H1 (cell line): ENCODE results near the gene CAMK1. TPM values are rescaled to one million over a fixed set of nuclear protein-coding genes. Genes with fewer than 3 reads are reported as not detected.

Source experiments
- CTCF ChIA-PET: fragments of 300-600 bp; sonication (Branson Sonifier 250); formaldehyde crosslinking; loops from one replicate; lab custom pipeline; 2021; ENCODE audit not compliant: partially characterized antibody; lab: Charles Lee
- POLR2A ChIA-PET: fragments of 300-600 bp; sonication (Branson Sonifier 250); formaldehyde crosslinking; loops from one replicate; lab custom pipeline; 2021; ENCODE audit warnings: inconsistent platforms; ENCODE audit not compliant: partially characterized antibody; lab: Charles Lee
- DNase-seq, 2 experiments: peaks; one replicate each; pipeline versions ENCODE4 v3.0.0 to v3.0.0-alpha.2; 2010 to 2022; ENCODE audit warnings: low spot score in 2 of 2, low read depth in 1 of 2, mixed read lengths in 1 of 2
- FAIRE-seq: peaks from 2 replicates; lab custom pipeline; 2011; peaks lifted over from hg19 to GRCh38; lab: Jason Lieb, UNC
- H2AFZ ChIP-seq: 2 replicates; pipeline ENCODE4 v1.8.1; 2012; ENCODE audit warnings: low read length, inconsistent platforms
- H2AK5ac ChIP-seq: 2 replicates; pipeline ENCODE4 v1.6.1; 2013; ENCODE audit warnings: low read depth, low read length
- H2BK120ac ChIP-seq: replicated peaks from 2 replicates; pipeline ENCODE3; 2013; ENCODE audit warnings: low read depth, low read length, inconsistent platforms
- H2BK12ac ChIP-seq: 2 replicates; pipeline ENCODE4 v1.6.1; 2013; ENCODE audit warnings: low read depth, low read length
- H2BK15ac ChIP-seq: 2 replicates; pipeline ENCODE4 v1.6.1; 2013; ENCODE audit warnings: low read length
- H2BK20ac ChIP-seq: 2 replicates; pipeline ENCODE4 v1.6.1; 2013; ENCODE audit warnings: low read length
- H2BK5ac ChIP-seq: 2 replicates; pipeline ENCODE4 v1.6.1; 2013; ENCODE audit warnings: low read depth, low read length
- H3K14ac ChIP-seq: 2 replicates; pipeline ENCODE4 v1.6.1; 2013; ENCODE audit warnings: inconsistent platforms; ENCODE audit not compliant: insufficient read length
- H3K18ac ChIP-seq: 2 replicates; pipeline ENCODE4 v1.6.1; 2013; ENCODE audit warnings: low read length; ENCODE audit errors: extremely low read depth
- H3K23ac ChIP-seq: 2 replicates; pipeline ENCODE4 v1.6.1; 2013; ENCODE audit warnings: inconsistent platforms; ENCODE audit not compliant: insufficient read length
- H3K23me2 ChIP-seq: 2 replicates; pipeline ENCODE4 v1.6.1; 2013; ENCODE audit warnings: low read depth, low read length
- H3K27ac ChIP-seq: 2 replicates; pipeline ENCODE4 v1.6.1; 2011; ENCODE audit warnings: low read depth, low read length, inconsistent platforms
- H3K27me3 ChIP-seq, 4 experiments: replicated peaks in 1 of 4; 1 replicate in 1 of 4; 2 replicates in 3 of 4; pipeline versions ENCODE4 v1.6.1 to v1.8.1; 2011 to 2013; ENCODE audit warnings: low read length in 3 of 4, mild to moderate bottlenecking in 3 of 4, inconsistent platforms in 2 of 4, mixed read lengths in 2 of 4, moderate library complexity in 1 of 4; ENCODE audit not compliant: control insufficient read depth in 3 of 4, insufficient read depth in 3 of 4; ENCODE audit errors: extremely low read depth in 1 of 4
- H3K36me3 ChIP-seq, 4 experiments: 2 replicates each; pipeline versions ENCODE4 v1.6.1 to v1.8.1; 2011 to 2013; ENCODE audit warnings: mild to moderate bottlenecking in 4 of 4, low read length in 3 of 4, moderate library complexity in 2 of 4, control low read depth in 1 of 4, inconsistent platforms in 1 of 4; ENCODE audit not compliant: insufficient read depth in 4 of 4, control insufficient read depth in 2 of 4
- H3K4ac ChIP-seq: replicated peaks from 2 replicates; pipeline ENCODE3; 2013; ENCODE audit warnings: low read length, low read depth, mixed read lengths, inconsistent platforms; ENCODE audit not compliant: insufficient read length
- H3K4me1 ChIP-seq, 4 experiments: replicated peaks in 1 of 4; 1 replicate in 1 of 4; 2 replicates in 3 of 4; pipeline versions ENCODE4 v1.6.1 to v1.8.1; 2011 to 2013; ENCODE audit warnings: low read length in 3 of 4, inconsistent platforms in 2 of 4, mixed read lengths in 1 of 4; ENCODE audit not compliant: insufficient read depth in 4 of 4, control insufficient read depth in 3 of 4
- H3K4me2 ChIP-seq, 2 experiments: 2 replicates each; pipeline versions ENCODE4 v1.6.1 to v1.8.1; 2011 to 2013; ENCODE audit warnings: low read depth in 2 of 2, low read length in 2 of 2, control low read depth in 1 of 2, inconsistent platforms in 1 of 2, mild to moderate bottlenecking in 1 of 2; ENCODE audit not compliant: insufficient read depth in 1 of 2
- H3K4me3 ChIP-seq, 4 experiments: fragments of 200-600, 300-600 bp in 1 of 4; sonication (generic), shearing (Covaris generic), sonication (Bioruptor Twin) in 1 of 4; 2 replicates each; pipeline versions ENCODE4 v1.5.1 to v1.8.1; 2011 to 2016; ENCODE audit warnings: low read length in 4 of 4, low read depth in 3 of 4, control low read depth in 2 of 4, inconsistent platforms in 2 of 4, mild to moderate bottlenecking in 2 of 4, mixed read lengths in 1 of 4, moderate library complexity in 1 of 4; ENCODE audit not compliant: insufficient read depth in 2 of 4; ENCODE audit errors: extremely low read depth in 1 of 4
- H3K56ac ChIP-seq: replicated peaks from 2 replicates; pipeline ENCODE3; 2013; ENCODE audit warnings: low read depth, mild to moderate bottlenecking, mixed read lengths, low read length, inconsistent platforms; ENCODE audit not compliant: insufficient read length
- H3K79me1 ChIP-seq: 2 replicates; pipeline ENCODE4 v1.6.1; 2013; ENCODE audit warnings: low read depth, low read length, control low read depth
- H3K79me2 ChIP-seq, 2 experiments: 2 replicates each; pipeline versions ENCODE4 v1.6.1 to v1.8.1; 2012 to 2013; ENCODE audit warnings: low read length in 2 of 2, mild to moderate bottlenecking in 2 of 2, inconsistent platforms in 1 of 2; ENCODE audit not compliant: insufficient read depth in 2 of 2, control insufficient read depth in 1 of 2
- H3K9ac ChIP-seq, 4 experiments: replicated peaks in 1 of 4; 1 replicate in 1 of 4; 2 replicates in 3 of 4; pipeline versions ENCODE4 v1.6.1 to v1.8.1; 2011 to 2013; ENCODE audit warnings: low read depth in 3 of 4, low read length in 3 of 4, control low read depth in 2 of 4, mild to moderate bottlenecking in 2 of 4, moderate library complexity in 2 of 4, inconsistent platforms in 1 of 4; ENCODE audit errors: extremely low read depth in 1 of 4
- H3K9me3 ChIP-seq, 2 experiments: 2 replicates each; pipeline versions ENCODE4 v1.6.1 to v1.8.1; 2012 to 2013; ENCODE audit warnings: mild to moderate bottlenecking in 2 of 2, moderate library complexity in 2 of 2, control low read depth in 1 of 2, inconsistent platforms in 1 of 2, low read depth in 1 of 2, low read length in 1 of 2, mixed read lengths in 1 of 2; ENCODE audit not compliant: insufficient read depth in 2 of 2
- H4K20me1 ChIP-seq, 2 experiments: replicated peaks in 1 of 2; 2 replicates each; pipeline versions ENCODE3 to v1.8.1; 2011 to 2013; ENCODE audit warnings: inconsistent platforms in 2 of 2, low read length in 2 of 2, mild to moderate bottlenecking in 1 of 2; ENCODE audit not compliant: insufficient read depth in 2 of 2, control insufficient read depth in 1 of 2
- H4K5ac ChIP-seq: 2 replicates; pipeline ENCODE4 v1.6.1; 2013; ENCODE audit warnings: low read length, low read depth, mixed read lengths, inconsistent platforms; ENCODE audit not compliant: insufficient read length
- H4K8ac ChIP-seq: 2 replicates; pipeline ENCODE4 v1.8.0; 2013; ENCODE audit warnings: mild to moderate bottlenecking, moderate library complexity, low read length, inconsistent platforms; ENCODE audit not compliant: insufficient read depth; ENCODE audit errors: extremely low read depth
- H4K91ac ChIP-seq: replicated peaks from 2 replicates; pipeline ENCODE3; 2013; ENCODE audit warnings: low read length, mixed read lengths, inconsistent platforms; ENCODE audit not compliant: insufficient read length
- ASH2L ChIP-seq: fragments of 200-600, 300-600 bp; sonication (generic); IDR thresholded peaks from one replicate; pipeline ENCODE4 v1.7.1; 2017; ENCODE audit warnings: low read length
- MAFK ChIP-seq: IDR thresholded peaks from 2 replicates; pipeline ENCODE4 v1.6.1; 2012; ENCODE audit warnings: low read depth, mild to moderate bottlenecking, improper control_type of control experiment, low read length
- SIN3A ChIP-seq, 2 experiments: IDR thresholded peaks in 1 of 2; conservative IDR thresholded peaks in 1 of 2; 2 replicates each; pipeline ENCODE4 v1.6.1; 2011 to 2012; ENCODE audit warnings: low read length in 2 of 2, improper control_type of control experiment in 1 of 2, low read depth in 1 of 2, mild to moderate bottlenecking in 1 of 2
- SRF ChIP-seq: IDR thresholded peaks from 2 replicates; pipeline ENCODE4 v1.6.1; 2011; ENCODE audit warnings: mild to moderate bottlenecking, low read depth, low read length, moderate library complexity
- USF2 ChIP-seq: IDR thresholded peaks from 2 replicates; pipeline ENCODE4 v1.6.1; 2011; ENCODE audit warnings: low read length, improper control_type of control experiment
- WGBS, 2 experiments: shearing (Covaris generic) in 1 of 2; methylation state at CpG; one replicate each; pipeline versions ENCODE4 v1.1.6 to v1.1.7; 2013 to 2015; ENCODE audit warnings: low lambda C conversion rate in 2 of 2, mixed read lengths in 2 of 2, inconsistent platforms in 1 of 2, low coverage in 1 of 2, missing lambda C conversion rate in 1 of 2; ENCODE audit not compliant: insufficient replicate concordance in 2 of 2, insufficient coverage in 1 of 2, insufficient read length in 1 of 2; ENCODE audit errors: extremely low coverage in 1 of 2, missing lambda C conversion rate in 1 of 2; 5-methylcytosine and 5-hydroxymethylcytosine counted together
- polyA plus RNA-seq, 7 experiments: library from polyadenylated mRNA; depleted of rRNA in 3 of 7; stranded (reverse) in 5 of 7; unstranded in 2 of 7; fragments of >200 nt in 5 of 7; fragments of 200-250 nt in 2 of 7; gene quantifications; 1 replicate in 5 of 7; 2 replicates in 1 of 7; 4 replicates in 1 of 7; pipeline versions ENCODE4 v1.2.1 to v1.2.3, GENCODE V29; 2011 to 2013; ENCODE audit warnings: missing spikeins in 2 of 7, mixed read lengths in 2 of 7
- total RNA-seq: library from RNA; stranded (reverse); fragmentation: NEBNext Ultra II Directional; extraction: Animal tissue kit (Norgen Biotek cat#: 25700); gene quantifications from 2 replicates; pipeline ENCODE4 v1.2.1, GENCODE V29; 2021
- TF ChIP-seq, protein P1 (sequence below): IDR thresholded peaks from 2 replicates; pipeline ENCODE4 v1.6.1; 2011; ENCODE audit warnings: low read depth, mild to moderate bottlenecking, low read length; ENCODE audit not compliant: insufficient read depth

CAMK1 gene
- total and polyA plus RNA-seq, 2 of the 8 experiments (the other 6 are each of a cell fraction or from before 2014, with no cell fraction given), result 4.9 to 5.1 TPM

DNA sequence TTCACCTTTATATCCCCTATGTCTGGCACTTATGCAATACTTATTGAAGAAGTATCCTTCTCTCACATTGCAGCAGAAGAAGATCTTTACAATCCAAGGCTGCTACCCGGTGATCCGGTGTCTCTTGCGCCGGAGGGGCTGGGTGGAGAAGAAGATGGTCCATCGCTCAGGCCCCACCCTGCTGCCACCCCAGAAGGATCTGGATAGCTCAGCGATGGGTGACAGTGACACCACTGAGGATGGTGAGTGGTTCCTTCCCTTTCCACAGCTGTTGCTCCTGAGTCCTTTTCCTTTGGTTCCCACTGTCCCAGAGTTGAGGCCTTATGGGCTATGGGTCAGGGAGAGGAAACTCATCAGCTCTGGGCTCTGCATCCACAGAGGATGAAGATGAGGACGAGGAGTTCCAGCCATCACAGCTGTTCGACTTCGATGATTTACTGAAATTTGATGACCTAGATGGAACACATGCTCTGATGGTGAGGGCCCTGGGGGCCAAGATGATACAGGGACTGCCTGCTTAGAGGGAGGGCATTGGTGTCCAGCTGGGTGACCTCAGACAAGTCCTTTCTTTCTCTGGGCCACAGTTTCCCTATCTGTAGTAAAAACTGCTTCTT lies 43.2 kb upstream of the CAMK1 start:
- H3K23me2 ChIP-seq, result peaks cover 2% of the 10 kb centered on the region; the same call in 1 of the 2 replicates
- POLR2A ChIA-PET, result interaction anchor here (2.4 kb wide), 1 partner anchor 31 kb away, joined by 8 read pairs; the partner anchor contains the start of gene RPUSD3
- no peak overlapping the region for H3K4me2 ChIP-seq
- no peak overlapping the region for H3K14ac ChIP-seq
- H3K36me3 ChIP-seq, result no peaks in the 10 kb centered on the region
- no peak overlapping the region for H3K4me3 ChIP-seq
- DNase-seq, result no peak
- no peak overlapping the region for H4K5ac ChIP-seq
- H2BK15ac ChIP-seq, result no peak overlapping the region
- H3K23ac ChIP-seq, result no peak overlapping the region
- H2AK5ac ChIP-seq, result no peak overlapping the region
- no peak overlapping the region for H3K56ac ChIP-seq
- no peak overlapping the region for H4K8ac ChIP-seq
- TF ChIP-seq ASH2L (no peak), SIN3A (conservative IDR thresholded peaks at IDR 0.05 in 1 of 2, IDR thresholded peaks at IDR 0.05 in 1 of 2; ENCODE audit: low read depth in 1 of 2, low read length in 2 of 2) (no peak), MAFK (no peak), USF2 (no peak), SRF (no peak)
- TF ChIP-seq, protein P1, sequence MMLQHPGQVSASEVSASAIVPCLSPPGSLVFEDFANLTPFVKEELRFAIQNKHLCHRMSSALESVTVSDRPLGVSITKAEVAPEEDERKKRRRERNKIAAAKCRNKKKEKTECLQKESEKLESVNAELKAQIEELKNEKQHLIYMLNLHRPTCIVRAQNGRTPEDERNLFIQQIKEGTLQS, result no peak
- TF ChIP-seq, all 59 proteins: peak for 0
- H3K4ac ChIP-seq, result no peak overlapping the region
- H3K79me2 ChIP-seq, result no peaks in the 10 kb centered on the region
- peaks cover 0 to 9% (median 2%) of the 10 kb centered on the region in 4 experiments; a peak in 3 of 7 replicates for H3K4me1 ChIP-seq
- no peak overlapping the region for H2BK5ac ChIP-seq
- no peak overlapping the region for H2AFZ ChIP-seq
- peaks cover 0 to 11% (median 9%) of the 10 kb centered on the region in 4 experiments; a peak in 5 of 7 replicates for H3K27me3 ChIP-seq
- H3K27ac ChIP-seq, result no peak overlapping the region
- H3K18ac ChIP-seq, result no peak overlapping the region
- FAIRE-seq, result no peak
- no peak overlapping the region for H4K91ac ChIP-seq
- H2BK20ac ChIP-seq, result no peak overlapping the region
- no peaks in the 10 kb centered on the region for H3K79me1 ChIP-seq
- CTCF ChIA-PET, result interaction anchor here (0.8 to 2.1 kb wide), 8 partner anchors 12 to 491 kb away, joined by 3 to 8 read pairs (median 3); no protein-coding TSS in a partner anchor
- no peak overlapping the region for H2BK12ac ChIP-seq
- 90% methylated on average over 9 of the region's 9 CpGs; no CpG with 5 or more reads in 1 of the 2 experiments for WGBS, 2 experiments
- peaks cover 0 to 3% of the 10 kb centered on the region in 2 experiments for H4K20me1 ChIP-seq
- H3K9me3 ChIP-seq, result no peaks in the 10 kb centered on the region
- no peak overlapping the region for H2BK120ac ChIP-seq
- no peak overlapping the region for H3K9ac ChIP-seq
